ENCODE data around the gene RFXAP.
A peak's percentile ranks its signal among the peaks of the same experiment; 100 is the strongest.

RFXAP gene

GRCh38 chr13:36870050-36870692 lies 51.1 kb downstream of the RFXAP start:
- DNase-seq, result no peak

GRCh38 chr13:36872621-36873020 lies 53.6 kb downstream of the RFXAP start:
- DNase-seq, result no peak

DNA sequence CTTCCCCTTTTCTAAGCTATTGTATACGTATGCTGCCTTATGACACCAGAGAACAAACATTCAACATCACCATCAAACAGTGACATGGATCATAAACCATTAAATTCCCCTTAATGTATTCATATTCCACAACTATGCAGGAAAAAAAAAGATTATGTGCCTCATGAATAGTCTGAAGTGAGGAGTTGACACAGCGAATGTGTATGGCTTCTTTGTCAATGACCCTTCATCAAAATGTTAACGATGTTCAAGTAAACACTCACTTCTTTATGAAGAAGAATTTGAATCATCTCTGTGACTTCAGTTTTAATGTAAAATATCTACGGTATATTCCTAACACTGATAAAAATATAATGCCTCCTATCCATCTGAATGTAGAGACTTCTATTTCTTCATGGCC lies 56.4 kb downstream of the RFXAP start:
- DNase-seq, result peak; percentile 28

DNA sequence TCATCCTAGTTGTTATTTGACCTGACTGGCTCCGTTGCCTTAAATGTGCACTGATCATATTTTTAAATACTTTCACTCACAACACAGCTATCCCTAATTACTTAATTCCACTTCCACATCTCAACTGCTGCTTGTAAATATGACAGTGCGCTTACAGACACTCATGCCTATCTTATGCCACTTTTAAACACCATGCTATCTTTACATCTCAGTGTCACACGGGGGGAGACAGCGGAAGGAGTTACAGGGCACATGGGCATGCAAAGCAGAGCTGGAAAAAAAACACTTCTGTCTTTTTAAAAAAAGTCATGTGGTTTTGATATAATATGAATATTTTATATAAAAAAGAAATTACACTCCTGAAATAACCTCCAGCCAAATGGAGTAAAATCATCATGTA lies 56.9 kb downstream of the RFXAP start:
- DNase-seq, result no peak

Measured in DMS153 (cell line).